HepG2 (cell line): Measurements from ENCODE around the gene TAGLN. TPM values are rescaled to one million over a fixed set of nuclear protein-coding genes. Genes with fewer than 3 reads are reported as not detected.

Experiments
- ATAC-seq: fragments of 200-7000 bp; cut with Tn5 transposase; 3 replicates; pipeline ENCODE4 v1.9.1; 2020; ENCODE audit warnings: mild to moderate bottlenecking, moderate library complexity
- BruUV-seq: library from RNA; stranded (reverse); fragments of 400-500 nt; replicated peaks from 2 replicates; lab custom pipeline; 2021; lab: Mats Ljungman, UMichigan
- CTCF ChIA-PET: fragments of 300-600 bp; formaldehyde crosslinking; extraction: SDS; loops from one replicate; lab custom pipeline; 2021; ENCODE audit warnings: low total read pairs, inconsistent platforms, low intra/inter-chr PET ratio; lab: Yijun Ruan, JAX
- POLR2A ChIA-PET: fragments of 350-600 bp; sonication (Branson Sonifier 250); formaldehyde crosslinking; loops from one replicate; lab custom pipeline; 2020; ENCODE audit warnings: antibody characterized with exemption, inconsistent platforms; lab: Yijun Ruan, JAX
- DNase-seq: peaks from one replicate; pipeline ENCODE4 v3.0.0-alpha.2; 2015; ENCODE audit warnings: low spot score
- FAIRE-seq: peaks from 3 replicates; lab custom pipeline; 2011; peaks lifted over from hg19 to GRCh38; lab: Jason Lieb, UNC
- H2AFZ ChIP-seq: one replicate; pipeline ENCODE4 v1.6.1; 2011; ENCODE audit warnings: low read length, inconsistent platforms
- H3K27ac ChIP-seq: fragments of 300-600 bp; 3 replicates; pipeline ENCODE4 v1.8.0; 2011; ENCODE audit warnings: mixed run types, mild to moderate bottlenecking, mixed read lengths, low read length, inconsistent platforms; ENCODE audit not compliant: insufficient read depth; ENCODE audit errors: extremely low read length
- H3K27me3 ChIP-seq, 2 experiments: fragments of 200-600 bp in 1 of 2; 2 replicates in 1 of 2; 3 replicates in 1 of 2; pipeline versions ENCODE4 v1.6.0 to v1.8.0; 2011; ENCODE audit warnings: low read length in 2 of 2, mild to moderate bottlenecking in 2 of 2, moderate library complexity in 2 of 2, inconsistent platforms in 1 of 2; ENCODE audit not compliant: insufficient read depth in 2 of 2, control insufficient read depth in 1 of 2
- H3K36me3 ChIP-seq, 2 experiments: fragments of 200-600 bp in 1 of 2; replicated peaks in 1 of 2; 2 replicates in 1 of 2; 3 replicates in 1 of 2; pipeline versions ENCODE4 v1.5.1 to v1.8.0; 2011; ENCODE audit warnings: low read length in 2 of 2, inconsistent platforms in 1 of 2; ENCODE audit not compliant: insufficient read depth in 2 of 2, control insufficient read depth in 1 of 2
- H3K4me1 ChIP-seq: 2 replicates; pipeline ENCODE4 v1.5.1; 2012; ENCODE audit warnings: low read length, inconsistent platforms; ENCODE audit not compliant: insufficient read depth
- H3K4me2 ChIP-seq: 2 replicates; pipeline ENCODE4 v1.6.0; 2011; ENCODE audit warnings: low read depth, low read length, inconsistent platforms
- H3K4me3 ChIP-seq, 3 experiments: fragments of 200-600 bp in 1 of 3; sonication (generic), shearing (Covaris generic) in 1 of 3; replicated peaks in 1 of 3; 2 replicates each; pipeline ENCODE4 v1.5.1; 2011 to 2016; ENCODE audit warnings: low read length in 3 of 3, inconsistent platforms in 2 of 3, low read depth in 2 of 3, mild to moderate bottlenecking in 2 of 3, control low read depth in 1 of 3, mixed read lengths in 1 of 3; ENCODE audit not compliant: insufficient read depth in 1 of 3
- H3K79me2 ChIP-seq: one replicate; pipeline ENCODE4 v1.6.1; 2011; ENCODE audit warnings: low read length, inconsistent platforms; ENCODE audit not compliant: insufficient read depth
- H3K9ac ChIP-seq: 2 replicates; pipeline ENCODE4 v1.6.0; 2011; ENCODE audit warnings: mild to moderate bottlenecking, low read depth, low read length, inconsistent platforms; ENCODE audit not compliant: insufficient read depth
- H3K9me3 ChIP-seq: 2 replicates; pipeline ENCODE4 v1.5.1; 2012; ENCODE audit warnings: mild to moderate bottlenecking, low read length
- H4K20me1 ChIP-seq: 2 replicates; pipeline ENCODE4 v1.6.0; 2011; ENCODE audit warnings: inconsistent platforms, mild to moderate bottlenecking, low read length, moderate library complexity; ENCODE audit not compliant: insufficient read depth
- WGBS: methylation state at CpG from one replicate; pipeline ENCODE4 v1.1.6; 2017; ENCODE audit warnings: low lambda C conversion rate; 5-methylcytosine and 5-hydroxymethylcytosine counted together
- in situ Hi-C: cut with HindIII; loops from 2 replicates; pipeline ENCODE4 v1.10.0; 2017; ENCODE audit warnings: low pct_unique_long_range_greater_than_20kb; ENCODE audit not compliant: extremely low pct_ligation_motif_present
- intact Hi-C: fragments of 100-400 bp; cut with micrococcal nuclease; formaldehyde crosslinking; loops from one replicate; pipeline ENCODE4 v1.10.0; 2022; ENCODE audit not compliant: unreplicated experiment
- polyA plus RNA-seq, 8 experiments: library from polyadenylated mRNA; depleted of rRNA in 3 of 8; stranded (reverse) in 7 of 8; unstranded in 1 of 8; fragments of >200 nt; fragmentation: Illumina TruSeq in 4 of 8; extraction: Trizol in 4 of 8; gene quantifications; 2 replicates each; pipeline versions ENCODE4 v1.2.1 to v1.2.3, GENCODE V29; 2011 to 2016; ENCODE audit warnings: low read depth in 4 of 8, missing spikeins in 1 of 8, mixed read lengths in 1 of 8; ENCODE audit not compliant: insufficient read depth in 1 of 8
- total RNA-seq, 5 experiments: library from RNA; depleted of rRNA; stranded (reverse); fragments of >200 nt; fragmentation: Illumina TruSeq; extraction: Trizol; gene quantifications; 2 replicates each; pipeline ENCODE4 v1.2.3, GENCODE V29; 2016; ENCODE audit warnings: low read depth in 1 of 5
- TF ChIP-seq, protein P1 (sequence below), 2 experiments: sonication (generic) in 1 of 2; formaldehyde crosslinking in 1 of 2; IDR thresholded peaks; 2 replicates each; pipeline versions ENCODE4 v1.5.1 to v1.6.1; 2011 to 2020; ENCODE audit warnings: borderline replicate concordance in 1 of 2, low read depth in 1 of 2, low read length in 1 of 2, mild to moderate bottlenecking in 1 of 2, missing genetic modification reagents in 1 of 2, moderate library complexity in 1 of 2
- TF ChIP-seq, protein P2 (sequence below): IDR thresholded peaks from 2 replicates; pipeline ENCODE4 v1.6.1; 2016
- TF ChIP-seq, protein P3 (sequence below): sonication (generic); formaldehyde crosslinking; IDR thresholded peaks from 2 replicates; pipeline ENCODE4 v1.5.0; 2020; ENCODE audit warnings: mild to moderate bottlenecking, missing genetic modification reagents
- TF ChIP-seq, protein P4 (sequence below): sonication (generic); formaldehyde crosslinking; IDR thresholded peaks from 2 replicates; pipeline ENCODE4 v1.4.0; 2020; ENCODE audit warnings: missing genetic modification reagents, borderline replicate concordance

TAGLN gene
- total and polyA plus RNA-seq, 2 of the 13 experiments (the other 11 are each of a cell fraction or from before 2014, with no cell fraction given): 12.6 to 75.4 TPM

DNA sequence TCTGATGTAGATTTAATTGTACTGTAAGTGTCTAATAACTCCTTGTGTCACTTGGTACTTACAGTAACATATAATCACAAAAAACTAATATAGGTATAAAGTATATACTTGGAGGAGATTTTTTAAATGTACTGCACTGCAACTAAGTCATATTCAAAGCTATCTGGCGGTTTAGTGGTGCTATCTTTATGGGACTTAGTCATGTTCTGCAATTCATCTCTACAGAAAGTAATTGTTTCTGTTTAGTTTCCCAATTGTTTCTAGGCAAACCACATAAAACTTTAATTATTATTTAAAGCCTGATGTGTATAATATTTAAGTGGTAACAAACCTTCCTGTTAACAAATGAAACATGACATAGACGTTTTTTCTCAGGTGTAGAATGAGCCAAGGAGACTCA, 47.1 kb upstream of the TAGLN start:
- H3K79me2 ChIP-seq: peaks cover 91% of the 10 kb centered on the region
- WGBS: 93% methylated on average over 2 of the region's 2 CpGs
- H3K36me3 ChIP-seq: peaks cover 9 to 38% of the 10 kb centered on the region in 2 experiments
- intact Hi-C loops (no loop called here), in situ Hi-C loops (no loop called here)
- no peak overlapping the region for H3K4me3 ChIP-seq
- FAIRE-seq (no peak), ATAC-seq (no peak), DNase-seq (no peak)
- H3K9ac ChIP-seq: no peak overlapping the region
- H3K4me1 ChIP-seq: peaks cover 7% of the 10 kb centered on the region
- H4K20me1 ChIP-seq: peaks cover 73% of the 10 kb centered on the region
- no peak overlapping the region for H3K27ac ChIP-seq
- no TSS peak for BruUV-seq
- POLR2A ChIA-PET: no interaction called here
- no peaks in the 10 kb centered on the region for H3K9me3 ChIP-seq
- H3K4me2 ChIP-seq: no peak overlapping the region
- H2AFZ ChIP-seq: no peak overlapping the region
- CTCF ChIA-PET: no interaction called here
- no peaks in the 10 kb centered on the region for H3K27me3 ChIP-seq
- TF ChIP-seq, protein P1, sequence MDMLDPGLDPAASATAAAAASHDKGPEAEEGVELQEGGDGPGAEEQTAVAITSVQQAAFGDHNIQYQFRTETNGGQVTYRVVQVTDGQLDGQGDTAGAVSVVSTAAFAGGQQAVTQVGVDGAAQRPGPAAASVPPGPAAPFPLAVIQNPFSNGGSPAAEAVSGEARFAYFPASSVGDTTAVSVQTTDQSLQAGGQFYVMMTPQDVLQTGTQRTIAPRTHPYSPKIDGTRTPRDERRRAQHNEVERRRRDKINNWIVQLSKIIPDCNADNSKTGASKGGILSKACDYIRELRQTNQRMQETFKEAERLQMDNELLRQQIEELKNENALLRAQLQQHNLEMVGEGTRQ (IDR thresholded peaks at IDR 0.05; ENCODE audit: low read depth, low read length): no peak
- TF ChIP-seq, protein P1 (CRISPR knock-in tag; IDR thresholded peaks at IDR 0.05; ENCODE audit: borderline replicate concordance): no peak
- TF ChIP-seq, protein P2, sequence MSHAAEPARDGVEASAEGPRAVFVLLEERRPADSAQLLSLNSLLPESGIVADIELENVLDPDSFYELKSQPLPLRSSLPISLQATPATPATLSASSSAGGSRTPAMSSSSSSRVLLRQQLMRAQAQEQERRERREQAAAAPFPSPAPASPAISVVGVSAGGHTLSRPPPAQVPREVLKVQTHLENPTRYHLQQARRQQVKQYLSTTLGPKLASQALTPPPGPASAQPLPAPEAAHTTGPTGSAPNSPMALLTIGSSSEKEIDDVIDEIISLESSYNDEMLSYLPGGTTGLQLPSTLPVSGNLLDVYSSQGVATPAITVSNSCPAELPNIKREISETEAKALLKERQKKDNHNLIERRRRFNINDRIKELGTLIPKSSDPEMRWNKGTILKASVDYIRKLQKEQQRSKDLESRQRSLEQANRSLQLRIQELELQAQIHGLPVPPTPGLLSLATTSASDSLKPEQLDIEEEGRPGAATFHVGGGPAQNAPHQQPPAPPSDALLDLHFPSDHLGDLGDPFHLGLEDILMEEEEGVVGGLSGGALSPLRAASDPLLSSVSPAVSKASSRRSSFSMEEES (CRISPR knock-in tag): no peak

DNA sequence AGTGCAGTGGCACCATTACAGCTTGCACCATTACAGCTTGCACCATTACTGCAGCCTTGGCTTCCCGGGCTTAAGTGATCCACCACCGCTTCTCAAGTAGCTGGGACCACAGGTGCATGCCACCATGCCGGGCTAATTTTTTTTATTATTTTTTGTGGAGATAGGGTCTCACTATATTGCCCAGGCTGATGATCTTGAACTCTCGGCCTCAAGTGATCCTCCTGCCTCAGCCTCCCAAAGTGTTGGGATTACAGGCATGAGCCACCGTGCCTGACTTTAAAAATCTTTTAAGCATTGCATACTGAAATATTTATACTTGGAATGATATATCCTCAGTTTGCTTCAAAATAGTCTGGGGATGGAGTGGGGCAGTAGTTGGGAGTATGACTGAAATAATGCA, 44.7 kb upstream of the TAGLN start:
- Histone ChIP-seq H3K9ac (no peak overlapping the region), H4K20me1 (peaks cover 65% of the 10 kb centered on the region), H3K9me3 (no peaks in the 10 kb centered on the region), H3K79me2 (peaks cover 85% of the 10 kb centered on the region), H3K4me1 (no peaks in the 10 kb centered on the region), H3K36me3 (peaks cover 9 to 33% of the 10 kb centered on the region in 2 experiments), H3K27ac (no peak overlapping the region), H3K27me3 (no peaks in the 10 kb centered on the region), H2AFZ (no peak overlapping the region), H3K4me2 (no peak overlapping the region), H3K4me3 (no peak overlapping the region)
- CTCF ChIA-PET: no interaction called here
- POLR2A ChIA-PET: no interaction called here
- ATAC-seq (no peak), FAIRE-seq (no peak), DNase-seq (no peak)
- intact Hi-C loops: no loop called here
- in situ Hi-C loops: no loop called here
- 98% methylated on average over 5 of the region's 5 CpGs for WGBS
- BruUV-seq: no TSS peak
- TF ChIP-seq, protein P3, sequence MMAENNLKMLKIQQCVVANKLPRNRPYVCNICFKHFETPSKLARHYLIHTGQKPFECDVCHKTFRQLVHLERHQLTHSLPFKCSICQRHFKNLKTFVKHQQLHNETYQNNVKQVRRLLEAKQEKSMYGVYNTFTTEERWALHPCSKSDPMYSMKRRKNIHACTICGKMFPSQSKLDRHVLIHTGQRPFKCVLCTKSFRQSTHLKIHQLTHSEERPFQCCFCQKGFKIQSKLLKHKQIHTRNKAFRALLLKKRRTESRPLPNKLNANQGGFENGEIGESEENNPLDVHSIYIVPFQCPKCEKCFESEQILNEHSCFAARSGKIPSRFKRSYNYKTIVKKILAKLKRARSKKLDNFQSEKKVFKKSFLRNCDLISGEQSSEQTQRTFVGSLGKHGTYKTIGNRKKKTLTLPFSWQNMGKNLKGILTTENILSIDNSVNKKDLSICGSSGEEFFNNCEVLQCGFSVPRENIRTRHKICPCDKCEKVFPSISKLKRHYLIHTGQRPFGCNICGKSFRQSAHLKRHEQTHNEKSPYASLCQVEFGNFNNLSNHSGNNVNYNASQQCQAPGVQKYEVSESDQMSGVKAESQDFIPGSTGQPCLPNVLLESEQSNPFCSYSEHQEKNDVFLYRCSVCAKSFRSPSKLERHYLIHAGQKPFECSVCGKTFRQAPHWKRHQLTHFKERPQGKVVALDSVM (CRISPR knock-in tag): 0 out of 2 replicates have a peak, but pooled peaks have one; percentile 35
- TF ChIP-seq, protein P4, sequence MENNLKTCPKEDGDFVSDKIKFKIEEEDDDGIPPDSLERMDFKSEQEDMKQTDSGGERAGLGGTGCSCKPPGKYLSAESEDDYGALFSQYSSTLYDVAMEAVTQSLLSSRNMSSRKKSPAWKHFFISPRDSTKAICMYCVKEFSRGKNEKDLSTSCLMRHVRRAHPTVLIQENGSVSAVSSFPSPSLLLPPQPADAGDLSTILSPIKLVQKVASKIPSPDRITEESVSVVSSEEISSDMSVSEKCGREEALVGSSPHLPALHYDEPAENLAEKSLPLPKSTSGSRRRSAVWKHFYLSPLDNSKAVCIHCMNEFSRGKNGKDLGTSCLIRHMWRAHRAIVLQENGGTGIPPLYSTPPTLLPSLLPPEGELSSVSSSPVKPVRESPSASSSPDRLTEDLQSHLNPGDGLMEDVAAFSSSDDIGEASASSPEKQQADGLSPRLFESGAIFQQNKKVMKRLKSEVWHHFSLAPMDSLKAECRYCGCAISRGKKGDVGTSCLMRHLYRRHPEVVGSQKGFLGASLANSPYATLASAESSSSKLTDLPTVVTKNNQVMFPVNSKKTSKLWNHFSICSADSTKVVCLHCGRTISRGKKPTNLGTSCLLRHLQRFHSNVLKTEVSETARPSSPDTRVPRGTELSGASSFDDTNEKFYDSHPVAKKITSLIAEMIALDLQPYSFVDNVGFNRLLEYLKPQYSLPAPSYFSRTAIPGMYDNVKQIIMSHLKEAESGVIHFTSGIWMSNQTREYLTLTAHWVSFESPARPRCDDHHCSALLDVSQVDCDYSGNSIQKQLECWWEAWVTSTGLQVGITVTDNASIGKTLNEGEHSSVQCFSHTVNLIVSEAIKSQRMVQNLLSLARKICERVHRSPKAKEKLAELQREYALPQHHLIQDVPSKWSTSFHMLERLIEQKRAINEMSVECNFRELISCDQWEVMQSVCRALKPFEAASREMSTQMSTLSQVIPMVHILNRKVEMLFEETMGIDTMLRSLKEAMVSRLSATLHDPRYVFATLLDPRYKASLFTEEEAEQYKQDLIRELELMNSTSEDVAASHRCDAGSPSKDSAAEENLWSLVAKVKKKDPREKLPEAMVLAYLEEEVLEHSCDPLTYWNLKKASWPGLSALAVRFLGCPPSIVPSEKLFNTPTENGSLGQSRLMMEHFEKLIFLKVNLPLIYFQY (CRISPR knock-in tag): no peak
